Stromal cell of bone marrow (primary cell): ENCODE results near the gene TXLNB.
"Not testable (repeated sequence)": the region's sequence is repeated elsewhere in the genome, so short reads cannot be mapped to it uniquely, and the experiment has no call there.

Experiments
- DNase-seq: peaks from one replicate; pipeline ENCODE4 v3.0.0-alpha.2; 2012; ENCODE audit warnings: low read depth

TXLNB gene

DNA sequence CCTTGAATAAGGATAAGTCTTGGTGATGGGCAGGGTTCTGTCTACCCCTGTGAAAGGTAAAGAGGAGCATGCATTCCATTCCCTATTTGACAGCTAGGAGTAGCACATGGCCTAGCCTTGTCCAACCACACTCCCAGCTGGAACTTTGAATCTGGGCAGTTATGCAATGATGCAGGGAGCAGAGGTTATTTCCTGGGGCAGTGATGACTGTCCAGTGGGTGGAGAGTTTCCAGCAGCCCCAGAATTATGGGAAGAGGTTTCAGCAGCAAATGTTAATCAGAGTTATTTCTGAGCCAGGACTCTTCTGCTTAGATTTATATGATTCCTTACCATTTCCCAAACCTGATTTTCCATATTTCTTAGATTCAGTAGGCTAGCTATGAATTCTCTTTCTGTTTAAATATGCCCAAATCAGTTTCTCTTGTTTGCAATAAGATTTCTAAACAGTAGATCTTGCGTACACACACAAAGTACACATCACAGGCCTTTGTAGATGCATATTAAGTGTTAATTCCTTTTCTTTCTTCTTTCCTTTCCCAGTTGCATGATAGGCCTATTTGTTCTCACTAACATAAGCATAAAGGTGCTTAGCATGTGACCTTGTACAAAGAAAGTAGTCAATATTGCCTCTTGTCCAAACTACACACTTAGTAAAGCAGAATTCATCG is 17.3 kb upstream of the TXLNB start:
- DNase-seq = peak; percentile 89

DNA sequence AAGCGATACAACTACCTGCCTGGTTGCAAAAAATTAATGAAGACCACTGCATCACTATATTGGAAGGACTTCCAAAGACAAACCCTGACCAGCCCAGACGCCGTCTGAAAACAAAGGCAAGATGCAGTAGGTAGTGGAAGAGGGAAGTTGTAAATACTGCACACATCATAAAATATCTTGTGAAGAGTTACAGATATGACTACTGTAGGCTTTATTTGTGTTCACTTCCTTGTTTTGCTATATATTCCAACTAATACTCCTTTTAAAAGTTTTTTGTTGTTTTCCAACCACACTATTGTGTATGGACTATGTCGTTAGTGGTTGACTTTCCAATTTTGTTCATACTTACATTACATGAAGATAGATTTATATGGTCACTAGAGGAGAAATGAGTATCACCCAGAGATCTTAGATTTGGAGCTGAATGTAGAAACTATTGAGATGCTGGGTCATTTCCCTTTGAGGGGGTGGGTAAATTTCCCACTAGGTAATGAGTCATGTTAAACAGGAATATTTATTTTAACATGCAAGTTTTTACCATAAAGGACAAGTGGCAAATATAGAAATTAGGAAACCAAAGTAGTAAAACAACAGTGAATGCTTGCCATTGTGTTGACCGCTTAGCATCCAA is 16.6 kb upstream of the TXLNB start:
- DNase-seq = peak; percentile 24

DNA sequence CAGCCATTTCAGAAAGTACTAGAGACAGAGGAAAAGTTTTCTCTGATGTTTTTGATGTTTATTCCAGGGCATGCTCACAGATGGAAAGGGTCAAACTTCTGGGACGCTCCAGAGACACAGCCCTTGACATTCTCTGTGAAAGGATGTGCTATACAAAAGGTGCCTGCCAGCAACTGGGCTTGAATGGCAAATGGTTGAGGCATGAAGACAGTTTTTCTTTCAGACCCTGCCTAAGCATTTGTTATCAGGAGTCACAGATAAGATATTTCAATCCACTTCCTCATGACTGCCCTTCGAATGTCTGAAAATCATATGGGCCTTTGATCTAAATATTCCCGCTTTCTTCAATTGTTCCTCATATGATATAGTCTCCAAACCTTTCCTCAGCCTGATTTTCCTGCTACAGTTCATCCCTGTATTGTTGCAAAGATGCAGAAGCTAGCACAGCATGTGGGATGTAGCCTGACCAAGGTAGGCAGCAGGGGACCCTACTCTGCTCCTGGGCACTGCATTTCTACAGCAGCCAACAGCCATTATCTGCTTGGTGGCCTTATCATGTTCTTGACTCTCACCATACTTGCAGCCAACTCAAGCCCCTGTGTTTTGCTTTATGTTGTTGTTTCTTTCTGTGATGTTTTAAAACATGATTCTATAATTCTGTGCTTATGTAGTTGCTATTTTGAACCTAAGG is 14.6 kb upstream of the TXLNB start:
- no peak for DNase-seq

DNA sequence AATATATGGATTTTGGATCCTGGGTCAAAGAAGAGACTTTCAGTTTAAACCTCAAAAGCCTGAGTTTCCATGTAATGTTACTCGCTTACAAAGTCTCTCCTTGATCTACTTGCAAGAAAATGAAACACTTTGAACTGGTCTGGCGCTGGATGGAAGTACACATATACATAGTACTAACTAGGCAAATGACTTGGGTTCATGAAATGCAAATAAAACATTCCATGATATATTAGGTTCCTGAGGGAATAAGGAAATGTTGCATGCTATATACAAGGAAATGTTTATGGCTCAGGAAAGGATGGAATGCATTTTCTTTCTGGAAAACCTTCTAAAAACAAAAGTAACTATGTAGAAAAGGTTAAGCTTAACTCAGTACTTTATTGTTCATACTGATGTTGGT is 11.4 kb upstream of the TXLNB start:
- no peak for DNase-seq

DNA sequence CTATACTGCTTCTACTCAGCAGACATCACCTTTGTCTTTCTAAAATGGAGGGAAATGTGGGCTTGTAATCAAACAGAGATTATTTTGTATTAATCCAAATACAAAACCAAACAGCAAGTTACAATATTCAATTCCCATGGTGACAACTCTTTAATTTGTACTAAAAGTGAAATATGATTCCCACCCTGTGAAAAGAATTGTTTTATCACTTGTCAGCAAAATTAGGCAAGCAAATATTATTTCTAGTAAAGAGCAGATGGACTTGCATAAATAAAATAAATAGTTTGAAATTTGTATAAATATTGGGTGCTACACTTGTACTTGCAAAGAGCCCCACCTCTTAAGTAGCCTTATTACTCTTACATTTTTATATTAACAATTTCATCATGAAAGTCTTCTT is 6.1 kb upstream of the TXLNB start:
- no peak for DNase-seq

DNA sequence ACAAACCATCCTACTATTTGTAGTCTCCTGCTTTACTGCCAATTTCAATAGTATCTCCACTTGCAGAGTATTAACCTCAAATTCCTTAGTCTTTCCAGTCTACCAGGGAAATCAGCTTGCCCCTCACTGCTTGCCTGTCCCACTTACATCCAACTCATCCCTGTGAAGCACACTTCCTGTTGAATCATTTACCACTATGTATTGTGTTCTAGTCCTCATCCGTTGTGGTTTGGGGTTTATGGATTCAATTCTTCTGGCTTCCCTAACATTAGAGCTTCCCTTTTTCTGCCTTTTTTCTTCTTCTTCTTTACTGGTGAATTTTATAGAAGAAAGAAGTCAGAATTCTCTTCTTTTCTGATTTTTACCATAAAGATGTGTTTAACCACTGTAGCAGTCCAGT is 5.1 kb upstream of the TXLNB start:
- peak; percentile 52 for DNase-seq

DNA sequence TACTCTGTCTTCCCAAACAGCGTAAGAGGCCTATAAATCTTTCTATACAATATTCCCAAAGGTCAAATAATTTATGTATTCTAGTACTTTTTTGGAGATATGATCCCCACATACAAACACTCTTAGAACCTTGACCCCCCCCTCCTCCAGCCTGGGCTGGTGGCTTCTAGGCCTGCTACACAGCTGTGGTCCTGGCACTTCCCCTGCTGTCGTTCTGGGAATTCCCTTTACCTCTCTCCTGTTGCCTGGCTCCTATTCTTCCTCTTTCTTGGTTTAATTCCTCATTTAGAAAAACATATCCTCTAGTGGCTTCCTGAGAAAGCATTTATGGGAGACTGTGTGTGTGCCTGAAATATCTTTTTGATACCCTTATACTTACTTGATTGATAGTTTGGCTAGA is 4.1 kb upstream of the TXLNB start:
- no peak for DNase-seq

DNA sequence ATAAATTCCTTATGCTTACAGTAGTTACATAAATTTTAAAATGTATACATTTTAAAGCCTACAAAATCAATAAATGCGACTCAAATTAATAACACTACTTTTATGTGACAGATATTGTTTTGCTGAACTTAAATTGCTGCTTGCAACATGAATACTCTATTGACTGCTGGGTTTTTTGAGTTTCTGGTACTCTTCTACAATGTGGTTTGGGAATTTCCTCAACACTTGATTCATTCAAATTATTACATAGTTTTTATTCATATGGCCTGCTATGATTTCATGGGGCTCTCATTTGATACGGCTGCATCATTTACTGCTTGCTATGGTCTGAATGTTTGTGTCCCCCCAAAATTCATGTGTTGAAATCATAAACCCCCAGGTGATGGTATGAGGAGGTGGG is 2.3 kb upstream of the TXLNB start:
- DNase-seq = no peak

DNA sequence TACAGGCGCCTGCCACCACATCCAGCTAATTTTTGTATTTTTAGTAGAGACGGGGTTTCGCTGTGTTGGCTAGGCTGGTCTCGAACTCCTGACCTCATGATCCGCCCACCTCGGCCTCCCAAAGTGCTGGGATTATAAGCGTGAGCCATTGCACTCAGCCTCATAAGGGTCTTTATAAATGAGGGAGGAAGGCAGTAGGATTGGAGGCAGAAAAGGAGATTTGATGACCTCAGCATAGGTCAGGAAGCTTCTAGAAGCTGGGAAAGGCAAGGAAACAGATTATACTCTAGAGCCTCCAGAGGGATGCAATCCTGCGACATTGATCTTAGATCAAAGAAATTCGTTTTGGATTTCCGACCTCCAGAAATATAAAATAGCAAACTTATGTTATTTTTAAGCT is 1.4 kb upstream of the TXLNB start:
- DNase-seq = not testable (repeated sequence)

DNA sequence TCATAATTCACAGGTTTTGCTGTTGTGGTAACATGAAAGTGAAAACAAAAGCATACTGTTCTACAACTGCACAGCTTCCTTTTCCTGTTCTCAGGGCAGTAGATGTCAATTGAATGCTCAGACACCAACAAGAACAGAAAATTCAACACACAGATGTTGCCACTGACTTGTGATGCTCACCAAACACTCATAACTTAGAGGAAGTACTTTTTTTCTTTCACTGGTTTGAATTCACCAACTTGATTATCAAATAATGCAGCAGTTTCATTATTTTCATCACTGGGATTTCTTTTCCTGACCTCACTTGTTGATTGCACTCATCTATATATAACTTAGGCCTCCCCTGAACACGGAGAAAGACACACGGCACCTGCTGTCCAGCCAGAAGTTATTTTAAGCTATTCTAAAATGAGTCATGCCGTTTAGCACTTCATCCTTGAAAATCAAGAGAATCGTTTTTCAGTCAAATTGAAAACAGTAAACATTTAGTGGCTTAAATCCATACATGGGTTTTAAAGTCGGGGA is 949 bp downstream of the TXLNB start:
- DNase-seq = no peak

DNA sequence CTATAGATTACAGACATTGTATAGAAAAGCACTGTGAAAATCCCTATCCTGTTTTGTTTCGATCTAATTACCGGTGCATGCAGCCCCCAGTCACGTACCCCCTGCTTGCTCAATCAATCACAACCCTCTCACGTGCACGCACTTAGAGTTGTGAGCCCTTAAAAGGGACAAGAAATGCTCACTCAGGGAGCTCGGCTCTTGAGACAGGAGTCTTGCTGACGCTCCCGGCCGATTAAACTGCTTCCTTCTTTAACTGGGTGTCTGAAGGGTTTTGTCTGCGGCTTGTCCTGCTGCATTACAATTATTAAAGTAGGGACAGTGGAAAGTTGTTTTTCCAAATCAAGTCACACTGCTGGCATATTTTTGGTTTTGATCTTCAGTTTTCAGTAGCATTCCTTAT is 2.6 kb downstream of the TXLNB start:
- no peak for DNase-seq

DNA sequence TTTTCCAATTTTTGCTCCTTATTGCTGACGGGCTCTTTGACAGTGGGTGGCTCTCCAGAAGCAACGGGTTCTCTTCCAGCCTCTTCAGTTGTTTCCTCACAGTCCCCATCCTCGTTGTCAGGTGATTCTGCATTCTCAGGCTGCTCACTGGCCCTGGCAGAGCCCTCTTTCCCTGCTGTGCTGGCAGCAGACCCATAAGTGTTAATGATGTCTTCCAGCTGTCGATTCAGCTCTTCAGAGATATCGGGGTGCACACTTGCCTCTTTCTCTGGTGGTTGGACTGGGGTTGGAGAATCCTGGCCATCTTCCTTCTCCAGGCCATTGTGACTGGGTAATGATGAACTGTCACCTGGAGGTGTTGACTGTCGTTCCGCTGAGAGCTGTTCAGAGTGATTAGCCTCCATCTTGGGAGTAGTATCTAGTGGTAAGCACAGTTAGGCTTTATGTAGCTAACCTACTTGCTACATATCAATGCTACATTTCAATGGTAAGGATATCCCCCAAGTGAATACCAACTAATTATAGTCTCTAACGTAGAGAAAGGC is 3.2 kb downstream of the TXLNB start:
- DNase-seq = no peak

DNA sequence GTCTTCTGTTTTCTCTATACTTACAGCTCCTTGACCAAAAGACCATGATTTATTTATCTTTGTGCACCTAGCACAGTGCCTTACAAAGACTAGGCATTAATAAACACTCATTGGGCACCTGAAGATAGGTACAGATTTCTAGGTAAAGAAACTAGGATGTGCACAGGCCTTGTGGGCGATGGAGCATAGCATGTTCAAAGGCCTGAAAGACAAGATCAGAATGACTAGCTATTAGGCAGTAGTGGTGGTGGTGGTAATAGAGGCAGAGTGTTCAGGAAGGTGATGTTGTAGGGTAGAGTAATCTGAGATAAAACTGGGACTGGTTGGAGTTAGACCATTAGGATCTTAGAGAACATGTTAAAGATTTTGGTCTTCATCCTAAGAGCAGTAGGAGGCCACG is 3.9 kb downstream of the TXLNB start:
- DNase-seq = no peak

DNA sequence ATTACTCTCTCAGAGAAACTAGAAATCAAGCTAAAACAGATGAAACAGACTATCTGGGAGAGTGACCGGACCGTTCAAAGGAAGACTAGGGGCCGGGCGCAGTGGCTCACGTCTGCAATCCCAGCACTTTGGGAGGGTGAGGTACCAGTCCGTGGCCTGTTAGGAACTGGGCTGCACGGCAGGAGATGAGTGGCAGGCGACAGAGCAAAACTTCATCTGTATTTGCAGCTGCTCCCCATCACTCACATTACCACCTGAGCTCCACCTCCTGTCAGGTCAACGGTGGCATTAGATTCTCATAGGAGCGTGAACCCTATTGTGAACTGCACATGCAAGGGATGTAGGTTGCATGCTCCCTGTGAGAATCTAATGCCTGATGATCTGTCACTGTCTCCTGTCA is 5.4 kb downstream of the TXLNB start:
- DNase-seq = not testable (repeated sequence)

DNA sequence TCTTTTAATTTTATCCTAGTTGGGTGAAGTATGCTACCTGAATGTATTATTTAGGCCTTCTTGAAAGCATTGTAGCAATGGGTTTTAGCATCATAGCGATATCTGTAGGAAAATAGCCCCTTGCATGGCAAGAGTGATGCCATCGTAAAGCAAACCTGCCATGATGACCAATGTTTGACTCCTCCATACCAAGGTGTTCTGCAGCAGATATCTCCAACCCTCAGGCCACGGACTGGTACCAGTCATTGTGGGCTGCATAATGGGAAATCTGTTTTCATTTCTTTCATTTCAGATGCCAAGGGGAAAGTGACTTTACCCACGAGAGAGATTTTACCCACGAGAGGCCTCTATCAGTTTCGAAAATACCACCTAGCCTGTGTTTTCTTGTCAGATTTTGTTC is 6.2 kb downstream of the TXLNB start:
- DNase-seq = no peak

DNA sequence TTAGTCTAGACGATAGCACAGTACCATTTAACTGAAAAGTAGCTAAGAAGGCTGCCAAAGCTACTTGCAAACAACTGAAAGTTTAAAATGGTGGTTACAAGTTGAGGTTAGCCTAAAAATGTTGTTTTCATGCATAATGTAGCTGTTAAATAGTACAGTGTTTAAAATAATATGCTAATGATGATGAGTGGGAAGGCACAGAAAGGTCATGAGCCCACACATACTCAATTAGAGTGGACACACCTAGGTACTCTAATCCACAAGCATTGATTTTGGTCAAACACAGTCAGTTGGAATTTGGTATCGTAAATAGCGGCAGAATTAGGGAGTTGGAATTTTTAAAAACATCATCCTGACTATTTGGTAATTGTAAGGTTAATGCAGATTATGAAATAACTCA is 7.0 kb downstream of the TXLNB start:
- no peak for DNase-seq

DNA sequence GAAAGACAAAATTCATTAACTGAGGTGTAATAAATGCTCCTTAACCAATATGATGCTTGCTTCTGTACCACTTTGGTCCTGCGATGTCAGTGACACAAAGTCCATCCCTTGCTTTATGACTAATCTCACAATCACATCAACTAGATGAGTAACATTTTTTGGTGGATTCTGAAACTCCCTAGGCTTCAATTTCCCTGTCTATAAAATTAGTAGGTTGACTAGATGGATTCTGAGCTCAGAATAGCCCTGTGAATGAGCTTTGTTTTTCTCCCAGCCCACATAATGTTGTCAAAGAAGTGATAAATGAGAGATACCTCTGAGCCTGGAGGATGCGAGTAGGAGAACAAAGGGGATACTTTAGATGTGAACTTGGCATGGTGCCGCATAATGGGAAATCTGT is 9.1 kb downstream of the TXLNB start:
- DNase-seq = no peak

DNA sequence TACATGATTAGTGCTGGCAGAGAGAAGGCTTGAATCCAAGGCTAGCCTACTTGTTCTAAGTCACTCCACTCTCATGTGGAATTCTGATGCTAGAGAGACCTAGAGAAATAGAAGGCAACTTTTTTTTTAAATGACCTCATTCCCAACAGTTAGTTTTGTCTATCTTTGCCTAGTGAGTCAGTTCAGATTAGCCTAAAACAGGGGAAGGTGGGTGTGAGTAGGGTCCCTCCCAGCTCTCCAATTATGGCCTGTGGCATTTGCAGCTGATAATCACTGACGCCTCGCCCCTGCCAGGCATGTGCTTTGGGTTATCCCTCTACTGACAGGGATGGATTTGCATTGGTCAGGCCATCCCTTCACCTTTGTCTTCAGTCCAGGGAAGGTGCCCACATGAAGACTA is 13.6 kb downstream of the TXLNB start:
- no peak for DNase-seq

DNA sequence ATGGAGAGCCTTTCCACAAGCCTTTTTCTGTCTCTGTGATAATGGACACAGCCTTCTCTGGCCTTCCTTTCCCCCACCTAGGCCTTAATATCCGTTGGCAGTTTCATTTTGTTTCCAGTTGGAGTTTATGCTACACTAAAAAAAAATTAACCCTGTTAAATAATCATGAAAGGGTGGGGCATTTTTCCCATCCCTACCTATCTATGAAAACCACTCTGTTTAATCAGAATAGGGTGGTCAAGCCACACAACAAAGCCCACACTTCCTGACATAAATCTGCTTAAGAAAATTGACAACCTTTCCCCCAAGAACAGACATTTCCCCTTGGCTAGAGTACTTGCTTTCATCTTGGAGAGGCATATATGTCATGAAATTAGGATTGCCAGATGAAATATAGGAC is 14.2 kb downstream of the TXLNB start:
- no peak for DNase-seq

DNA sequence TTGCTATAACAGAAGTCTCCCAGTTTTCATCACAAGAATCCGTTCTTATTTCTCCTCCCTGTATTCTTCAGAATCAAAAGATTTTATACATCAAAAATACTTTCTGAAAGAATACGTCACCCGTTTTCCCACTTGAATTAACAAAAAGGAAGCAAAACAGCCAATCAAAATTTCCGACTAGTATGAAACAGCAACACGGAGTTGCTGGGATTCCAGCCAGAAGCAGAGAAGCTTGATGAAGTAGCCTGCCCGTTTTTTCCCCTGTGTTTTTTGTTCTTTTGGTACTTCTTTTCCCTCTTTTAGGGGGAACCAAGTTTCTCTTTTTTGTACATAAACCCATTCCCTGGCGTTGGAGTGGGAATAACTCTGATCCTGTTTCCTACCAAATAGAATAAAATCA is 14.6 kb downstream of the TXLNB start:
- DNase-seq = no peak

DNA sequence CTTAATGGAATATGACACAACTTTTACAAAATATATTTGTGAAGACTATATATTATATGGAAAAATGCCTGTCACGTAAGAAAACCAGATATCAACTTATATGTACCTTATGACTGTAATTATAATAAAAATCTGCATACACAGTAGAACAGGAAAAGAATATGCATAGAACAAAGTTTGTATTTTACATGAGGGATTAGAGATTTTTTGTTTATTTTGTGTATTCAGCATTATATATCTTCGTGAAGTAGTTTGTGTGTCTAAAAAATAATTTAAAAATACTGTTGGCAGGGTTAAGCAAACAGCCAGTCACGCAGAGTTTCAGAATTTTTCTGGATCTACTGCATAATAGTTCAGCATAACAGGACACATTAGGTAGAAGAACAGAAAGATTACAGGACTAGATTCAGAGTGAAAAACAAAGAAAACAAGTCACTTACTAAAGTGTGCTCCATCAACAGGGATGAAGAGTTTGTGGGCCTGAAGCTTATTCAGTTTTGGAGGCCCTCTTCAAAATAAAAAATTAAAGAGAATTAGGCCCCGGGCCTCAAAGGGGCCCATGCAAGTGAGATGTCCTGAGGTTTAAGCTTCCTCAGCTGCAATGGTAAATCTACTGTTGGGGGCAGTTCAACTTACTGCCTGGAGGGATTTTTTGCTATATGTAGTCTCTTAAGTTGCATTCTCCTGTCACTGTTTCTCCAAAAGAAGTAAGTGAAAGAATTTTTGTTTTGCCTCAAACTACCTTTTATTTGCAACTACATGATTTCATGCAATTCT is 16.3 kb downstream of the TXLNB start:
- no peak for DNase-seq

DNA sequence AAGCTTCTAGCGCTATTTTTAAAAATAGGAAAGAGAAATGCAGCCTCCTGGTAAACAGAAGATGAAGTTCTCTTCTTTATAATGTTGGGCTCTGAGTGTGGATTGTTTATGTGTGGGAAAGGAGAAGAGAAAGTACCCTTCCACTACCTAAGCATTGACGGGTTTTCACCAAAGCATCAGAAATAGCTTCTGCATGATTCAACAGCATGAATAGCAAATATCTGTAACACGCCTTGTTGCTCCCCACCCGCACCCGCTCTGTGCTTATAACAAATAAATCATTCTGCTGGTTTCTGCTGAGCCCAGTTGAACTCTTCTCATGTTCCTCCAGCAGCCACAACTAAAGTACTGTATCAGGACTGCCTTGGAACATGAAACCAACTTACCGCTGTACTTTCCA is 20.7 kb downstream of the TXLNB start:
- no peak for DNase-seq
